ENCODE measurements around the gene CFTR.
A peak's percentile ranks its signal among the peaks of the same experiment; 100 is the strongest.

The CFTR gene

GRCh38 chr7:117652943-117653680 lies 173.3 kb downstream of the CFTR start:
- DNase-seq (ENCODE audit: low spot score) = no peak

GRCh38 chr7:117654780-117655179 lies 175.0 kb downstream of the CFTR start:
- no peak for DNase-seq (ENCODE audit: low spot score)

- DNase-seq (ENCODE audit: low spot score) = no peak
Measured at GRCh38 chr7:117656806-117657205, 177.0 kb downstream of the CFTR start.

GRCh38 chr7:117659531-117660011 lies 179.7 kb downstream of the CFTR start:
- no peak for DNase-seq (ENCODE audit: low spot score)

- DNase-seq (ENCODE audit: low spot score) = no peak
Measured at GRCh38 chr7:117661328-117661727, 181.5 kb downstream of the CFTR start.

- no peak for DNase-seq (ENCODE audit: low spot score)
Measured at GRCh38 chr7:117664047-117664446, 184.2 kb downstream of the CFTR start.

- peak; percentile 30 for DNase-seq (ENCODE audit: low spot score)
Measured at GRCh38 chr7:117665368-117665767, 185.5 kb downstream of the CFTR start.

GRCh38 chr7:117666031-117666430 lies 186.2 kb downstream of the CFTR start:
- no peak for DNase-seq (ENCODE audit: low spot score)

GRCh38 chr7:117666689-117667088 lies 186.9 kb downstream of the CFTR start:
- DNase-seq (ENCODE audit: low spot score) = no peak

- no peak for DNase-seq (ENCODE audit: low spot score)
Measured at GRCh38 chr7:117667456-117667855, 187.6 kb downstream of the CFTR start.

GRCh38 chr7:117669818-117670217 lies 190.0 kb downstream of the CFTR start:
- DNase-seq (ENCODE audit: low spot score) = no peak

- DNase-seq (ENCODE audit: low spot score) = no peak
Measured at GRCh38 chr7:117672453-117672852, 192.6 kb downstream of the CFTR start.

- no peak for DNase-seq (ENCODE audit: low spot score)
Measured at GRCh38 chr7:117673367-117673766, 193.5 kb downstream of the CFTR start.

- DNase-seq (ENCODE audit: low spot score) = peak; percentile 31
Measured at GRCh38 chr7:117673839-117674238, 194.0 kb downstream of the CFTR start.

GRCh38 chr7:117674617-117675016 lies 194.8 kb downstream of the CFTR start:
- DNase-seq (ENCODE audit: low spot score) = no peak

- no peak for DNase-seq (ENCODE audit: low spot score)
Measured at GRCh38 chr7:117675497-117676435, 195.9 kb downstream of the CFTR start.

GRCh38 chr7:117679120-117679519 lies 199.3 kb downstream of the CFTR start:
- DNase-seq (ENCODE audit: low spot score) = no peak

- no peak for DNase-seq (ENCODE audit: low spot score)
Measured at GRCh38 chr7:117682681-117683385, 203.0 kb downstream of the CFTR start.

GRCh38 chr7:117683430-117684175 lies 203.8 kb downstream of the CFTR start:
- DNase-seq (ENCODE audit: low spot score) = no peak

- no peak for DNase-seq (ENCODE audit: low spot score)
Measured at GRCh38 chr7:117685795-117686194, 206.0 kb downstream of the CFTR start.

- DNase-seq (ENCODE audit: low spot score) = no peak
Measured at GRCh38 chr7:117686311-117686935, 206.6 kb downstream of the CFTR start.
